AG04450 (cell line): ENCODE measurements around the gene WDR33. TPM values are rescaled to one million over a fixed set of nuclear protein-coding genes. Genes with fewer than 3 reads are reported as not detected.
"Not testable (repeated sequence)": the region's sequence is repeated elsewhere in the genome, so short reads cannot be mapped to it uniquely, and the experiment has no call there.

ENCODE experiments used
- CTCF ChIA-PET: fragments of 300-600, 350-600 bp; formaldehyde crosslinking; extraction: SDS; loops from one replicate; lab custom pipeline; 2022; ENCODE audit warnings: antibody characterized with exemption, inconsistent platforms; lab: Charles Lee
- POLR2A ChIA-PET: fragments of 350-600 bp; formaldehyde crosslinking; extraction: SDS; loops from one replicate; lab custom pipeline; 2021; ENCODE audit warnings: antibody characterized with exemption, inconsistent platforms; lab: Yijun Ruan, JAX
- DNase-seq: peaks from one replicate; pipeline ENCODE4 v3.0.0-alpha.2; 2011; ENCODE audit warnings: low read depth, low spot score
- H3K27ac ChIP-seq: one replicate; pipeline ENCODE4 v1.5.1; 2012; ENCODE audit warnings: low read depth, low read length, control low read depth
- H3K27me3 ChIP-seq: one replicate; pipeline ENCODE4 v1.6.0; 2012; ENCODE audit warnings: low read length; ENCODE audit not compliant: control insufficient read depth, insufficient read depth
- H3K4me3 ChIP-seq: 2 replicates; pipeline ENCODE4 v1.5.1; 2011; ENCODE audit warnings: mild to moderate bottlenecking, low read depth, low read length, control low read depth
- H3K9me3 ChIP-seq: 2 replicates; pipeline ENCODE4 v1.5.1; 2012; ENCODE audit warnings: low read length; ENCODE audit not compliant: control insufficient read depth, insufficient read depth
- CTCF ChIP-seq: IDR thresholded peaks from 2 replicates; pipeline ENCODE4 v1.5.1; 2011; ENCODE audit warnings: low read depth, low read length, control low read depth, inconsistent platforms
- polyA plus RNA-seq: library from polyadenylated mRNA; depleted of rRNA; stranded (reverse); fragments of >200 nt; gene quantifications from 2 replicates; pipeline ENCODE4 v1.2.3, GENCODE V29; 2011

Gene WDR33
- polyA plus RNA-seq, 1 experiment: 54.1 TPM

GRCh38 chr2:127799926-127800325 lies 11.0 kb downstream of the WDR33 start:
- ChIA-PET POLR2A (no interaction called here), CTCF (interaction anchor here (0.9 kb wide), 1 partner anchor 17 kb away, joined by 5 read pairs; no protein-coding TSS in a partner anchor)
- H3K27me3 ChIP-seq: no peaks in the 10 kb centered on the region
- TF ChIP-seq CTCF: no peak
- no peak overlapping the region for H3K27ac ChIP-seq
- no peak for DNase-seq
- no peaks in the 10 kb centered on the region for H3K9me3 ChIP-seq
- H3K4me3 ChIP-seq: no peak overlapping the region

- no peak for DNase-seq
- Histone ChIP-seq H3K9me3 (no peaks in the 10 kb centered on the region), H3K4me3 (no peak overlapping the region), H3K27ac (no peak overlapping the region), H3K27me3 (no peaks in the 10 kb centered on the region)
- POLR2A ChIA-PET: no interaction called here
- CTCF ChIA-PET: no interaction called here
- no peak for TF ChIP-seq CTCF
These were observed 14.6 kb downstream of the WDR33 start for GRCh38 chr2:127796389-127796788.

GRCh38 chr2:127794901-127795300 lies 16.1 kb downstream of the WDR33 start:
- H3K9me3 ChIP-seq, H3K27me3 ChIP-seq, H3K27ac ChIP-seq, DNase-seq, H3K4me3 ChIP-seq, POLR2A ChIA-PET: not testable (repeated sequence)
- CTCF ChIA-PET: interaction anchor here (0.6 kb wide), 1 partner anchor 14 kb away, joined by 10 read pairs; no protein-coding TSS in a partner anchor

- no peaks in the 10 kb centered on the region for H3K9me3 ChIP-seq
- CTCF ChIA-PET: interaction anchor here (1.2 kb wide), 1 partner anchor 143 kb away, joined by 3 read pairs; no protein-coding TSS in a partner anchor
- H3K27ac ChIP-seq: no peak overlapping the region
- no peak for DNase-seq
- H3K27me3 ChIP-seq: no peaks in the 10 kb centered on the region
- POLR2A ChIA-PET: no interaction called here
- no peak overlapping the region for H3K4me3 ChIP-seq
- no peak for TF ChIP-seq CTCF
These were observed 18.2 kb downstream of the WDR33 start for GRCh38 chr2:127792805-127793204.

GRCh38 chr2:127790694-127791529 lies 20.1 kb downstream of the WDR33 start:
- H3K27ac ChIP-seq: no peak overlapping the region
- H3K27me3 ChIP-seq: no peaks in the 10 kb centered on the region
- H3K4me3 ChIP-seq: no peak overlapping the region
- TF ChIP-seq CTCF: no peak
- DNase-seq: no peak
- CTCF ChIA-PET: interaction anchor here (0.7 kb wide), 1 partner anchor 141 kb away, joined by 3 read pairs; no protein-coding TSS in a partner anchor
- POLR2A ChIA-PET: no interaction called here
- H3K9me3 ChIP-seq: no peaks in the 10 kb centered on the region
